HCT116 (cell line): ENCODE results near the gene BAIAP2L1. TPM values are rescaled to one million over a fixed set of nuclear protein-coding genes. Genes with fewer than 3 reads are reported as not detected.
A peak's percentile ranks its signal among the peaks of the same experiment; 100 is the strongest.

Source experiments
- ATAC-seq: fragments of 200-7000 bp; cut with Tn5 transposase; 2 replicates; pipeline ENCODE4 v1.9.1; 2020; ENCODE audit warnings: mild to moderate bottlenecking, moderate library complexity
- BruUV-seq: library from RNA; stranded (reverse); fragments of 400-500 nt; replicated peaks from 2 replicates; lab custom pipeline; 2021; lab: Mats Ljungman, UMichigan
- CTCF ChIA-PET: fragments of 300-600 bp; sonication (Branson Sonifier 250); formaldehyde crosslinking; loops from one replicate; lab custom pipeline; 2021; ENCODE audit warnings: antibody characterized with exemption; lab: Charles Lee
- POLR2A ChIA-PET: fragments of 300-600, 350-600 bp; sonication (Branson Sonifier 250); formaldehyde crosslinking; loops from one replicate; lab custom pipeline; 2021; ENCODE audit warnings: antibody characterized with exemption; lab: Charles Lee
- RAD21 ChIA-PET, 2 experiments: fragments of 300-600 bp; sonication (Branson Sonifier 250); formaldehyde crosslinking; loops; one replicate each; lab custom pipeline; 2023; ENCODE audit warnings: low total read pairs in 2 of 2; ENCODE audit not compliant: uncharacterized antibody in 2 of 2, unreplicated experiment in 2 of 2, low non-redundant PET in 1 of 2; lab: Charles Lee
- DNase-seq: peaks from one replicate; pipeline ENCODE4 v3.0.0-alpha.2; 2010; ENCODE audit warnings: low read depth, low spot score
- H2AFZ ChIP-seq: fragments of 200-600 bp; shearing (Covaris generic), sonication (generic); 2 replicates; pipeline ENCODE4 v1.6.1; 2017; ENCODE audit warnings: low read depth, mixed run types, mixed read lengths, antibody characterized with exemption, low read length; ENCODE audit not compliant: poor library complexity, severe bottlenecking
- H3K27ac ChIP-seq: 2 replicates; pipeline ENCODE4 v1.5.1; 2012; ENCODE audit warnings: low read depth, low read length
- H3K27me3 ChIP-seq: fragments of 200-600 bp; sonication (generic); 2 replicates; pipeline ENCODE4 v1.6.1; 2016; ENCODE audit warnings: mixed run types, low read length, mixed read lengths; ENCODE audit not compliant: insufficient read depth
- H3K36me3 ChIP-seq, 2 experiments: fragments of 200-500 bp in 1 of 2; fragments of 200-600 bp in 1 of 2; sonication (Bioruptor generic) in 1 of 2; sonication (generic) in 1 of 2; 2 replicates each; pipeline versions ENCODE4 v1.5.1 to v1.6.1; 2014 to 2016; ENCODE audit warnings: low read length in 2 of 2, inconsistent platforms in 1 of 2, mixed read lengths in 1 of 2, mixed run types in 1 of 2; ENCODE audit not compliant: insufficient read depth in 2 of 2, control insufficient read depth in 1 of 2
- H3K4me1 ChIP-seq, 2 experiments: fragments of 200-600 bp in 1 of 2; sonication (generic) in 1 of 2; 2 replicates each; pipeline versions ENCODE4 v1.5.1 to v1.6.1; 2012 to 2017; ENCODE audit warnings: low read length in 2 of 2, inconsistent platforms in 1 of 2, mild to moderate bottlenecking in 1 of 2, mixed read lengths in 1 of 2, mixed run types in 1 of 2, moderate library complexity in 1 of 2; ENCODE audit not compliant: insufficient read depth in 2 of 2, control insufficient read depth in 1 of 2
- H3K4me2 ChIP-seq: fragments of 200-600 bp; sonication (generic); 2 replicates; pipeline ENCODE4 v1.6.1; 2017; ENCODE audit warnings: mixed run types, low read length, mixed read lengths
- H3K4me3 ChIP-seq, 2 experiments: fragments of 200-600 bp in 1 of 2; sonication (generic) in 1 of 2; replicated peaks in 1 of 2; 2 replicates each; pipeline ENCODE4 v1.5.1; 2011 to 2016; ENCODE audit warnings: low read length in 2 of 2, control low read depth in 1 of 2, low read depth in 1 of 2, mild to moderate bottlenecking in 1 of 2, mixed read lengths in 1 of 2, mixed run types in 1 of 2
- H3K79me2 ChIP-seq: fragments of 200-600 bp; sonication (generic); 2 replicates; pipeline ENCODE4 v1.6.1; 2017; ENCODE audit warnings: mild to moderate bottlenecking, mixed run types, low read length, moderate library complexity, mixed read lengths; ENCODE audit not compliant: insufficient read depth
- H3K9ac ChIP-seq: fragments of 200-600 bp; sonication (generic); 2 replicates; pipeline ENCODE4 v1.6.1; 2016; ENCODE audit warnings: low read length, mixed read lengths
- H3K9me2 ChIP-seq: fragments of 200-600 bp; sonication (generic), shearing (Covaris generic); 2 replicates; pipeline ENCODE4 v1.6.1; 2017; ENCODE audit warnings: mixed run types, mild to moderate bottlenecking, moderate library complexity; ENCODE audit not compliant: insufficient read depth
- H3K9me3 ChIP-seq, 2 experiments: fragments of 200-500 bp in 1 of 2; fragments of 200-600 bp in 1 of 2; sonication (Bioruptor generic) in 1 of 2; sonication (generic) in 1 of 2; 2 replicates each; pipeline ENCODE4 v1.6.1; 2014 to 2017; ENCODE audit warnings: low read length in 2 of 2, mixed read lengths in 2 of 2, inconsistent platforms in 1 of 2, low read depth in 1 of 2, mild to moderate bottlenecking in 1 of 2, mixed run types in 1 of 2, moderate library complexity in 1 of 2; ENCODE audit not compliant: control insufficient read depth in 1 of 2, insufficient read depth in 1 of 2
- H4K20me1 ChIP-seq: fragments of 200-600 bp; sonication (generic), shearing (Covaris generic); 2 replicates; pipeline ENCODE4 v1.6.1; 2017; ENCODE audit warnings: mixed run types, mild to moderate bottlenecking, moderate library complexity; ENCODE audit not compliant: insufficient read depth
- CBX3 ChIP-seq: IDR thresholded peaks from 2 replicates; pipeline ENCODE4 v1.6.1; 2012; ENCODE audit warnings: low read depth
- EGR1 ChIP-seq: IDR thresholded peaks from 2 replicates; pipeline ENCODE4 v1.6.1; 2012; ENCODE audit warnings: low read depth
- ELF1 ChIP-seq: IDR thresholded peaks from 2 replicates; pipeline ENCODE4 v1.6.1; 2012; ENCODE audit warnings: low read depth, borderline replicate concordance
- EZH2phosphoT487 ChIP-seq: fragments of 200-600 bp; IDR thresholded peaks from 2 replicates; pipeline ENCODE4 v1.6.1; 2018; ENCODE audit warnings: antibody characterized with exemption, borderline replicate concordance
- JUND ChIP-seq: IDR thresholded peaks from 2 replicates; pipeline ENCODE4 v1.6.1; 2012
- POLR2A ChIP-seq: IDR thresholded peaks from 2 replicates; pipeline ENCODE4 v1.7.0; 2011; ENCODE audit warnings: borderline replicate concordance; ENCODE audit not compliant: insufficient read depth, insufficient read length; ENCODE audit errors: extremely low read depth
- RAD21 ChIP-seq: IDR thresholded peaks from 2 replicates; pipeline ENCODE4 v1.6.1; 2012; ENCODE audit warnings: low read depth, mild to moderate bottlenecking
- SRF ChIP-seq: IDR thresholded peaks from 2 replicates; pipeline ENCODE4 v1.6.1; 2012; ENCODE audit warnings: low read depth
- ZBTB33 ChIP-seq: IDR thresholded peaks from 2 replicates; pipeline ENCODE4 v1.6.1; 2011; ENCODE audit warnings: mild to moderate bottlenecking, low read length, moderate library complexity; ENCODE audit not compliant: insufficient replicate concordance; ENCODE audit errors: extremely low read depth
- ZNF274 ChIP-seq: fragments of 200-500 bp; sonication (Bioruptor generic); IDR thresholded peaks from 2 replicates; pipeline ENCODE4 v1.6.1; 2014; ENCODE audit warnings: mild to moderate bottlenecking, low read depth, low read length, inconsistent platforms
- intact Hi-C: fragments of 100-400 bp; cut with micrococcal nuclease; formaldehyde crosslinking; loops from 2 replicates; pipeline ENCODE4 v1.10.0; 2022
- total RNA-seq: library from RNA; stranded (reverse); gene quantifications from one replicate; pipeline ENCODE4 v1.2.1, GENCODE V29; 2021; ENCODE audit not compliant: unreplicated experiment
- TF ChIP-seq, protein P1 (sequence below): IDR thresholded peaks from 2 replicates; pipeline ENCODE4 v1.6.1; 2012
- TF ChIP-seq, protein P2 (sequence below), 3 experiments: fragments of 200-600 bp in 1 of 3; sonication (generic) in 1 of 3; IDR thresholded peaks in 2 of 3; conservative IDR thresholded peaks in 1 of 3; 2 replicates each; pipeline ENCODE4 v1.5.1; 2012 to 2017; ENCODE audit warnings: low read depth in 2 of 3, low read length in 2 of 3, antibody characterized with exemption in 1 of 3, borderline replicate concordance in 1 of 3, control low read depth in 1 of 3, mild to moderate bottlenecking in 1 of 3, mixed read lengths in 1 of 3, mixed run types in 1 of 3, moderate library complexity in 1 of 3; ENCODE audit not compliant: insufficient read depth in 1 of 3
- TF ChIP-seq, protein P3 (sequence below): IDR thresholded peaks from 2 replicates; pipeline ENCODE4 v1.6.1; 2012; ENCODE audit warnings: low read depth

Gene BAIAP2L1
- total RNA-seq, 1 experiment from 2014 or later: 61.2 TPM

DNA sequence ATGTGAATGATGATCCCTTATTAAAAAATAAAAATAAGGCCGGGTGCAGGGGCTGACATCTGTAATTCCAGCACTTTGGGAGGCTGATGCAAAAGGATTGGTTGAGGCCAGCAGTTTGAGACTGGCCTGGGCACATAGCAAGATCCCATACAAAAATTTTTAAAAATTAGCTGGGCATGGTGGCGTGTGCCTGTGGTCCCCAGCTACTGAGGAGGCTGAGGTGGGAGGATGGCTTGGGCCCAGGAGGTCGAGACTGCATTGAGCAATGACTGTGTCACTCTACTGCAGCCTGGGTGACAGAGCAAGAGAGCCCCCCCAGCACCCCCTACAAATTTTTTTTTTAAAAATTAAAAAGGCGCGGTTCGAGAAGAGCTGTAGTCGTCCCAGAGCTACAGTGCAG is 120.6 kb downstream of the BAIAP2L1 start:
- DNase-seq (no peak), ATAC-seq (no peak)
- ChIA-PET CTCF (no interaction called here), POLR2A (no interaction called here), RAD21 (no interaction called here)
- Histone ChIP-seq H3K27ac (peak overlapping the region; percentile 71), H3K79me2 (peaks cover 35% of the 10 kb centered on the region), H4K20me1 (no peaks in the 10 kb centered on the region), H2AFZ (peak overlapping the region; percentile 86), H3K4me1 (peaks cover 26 to 52% of the 10 kb centered on the region in 2 experiments), H3K36me3 (no peaks in the 10 kb centered on the region), H3K4me3 (peak overlapping the region; percentile 51 to 71), H3K9me2 (no peaks in the 10 kb centered on the region), H3K9ac (peak overlapping the region; percentile 54), H3K9me3 (no peaks in the 10 kb centered on the region), H3K4me2 (peak overlapping the region; percentile 99)
- intact Hi-C loops: no loop called here
- no TSS peak for BruUV-seq
- TF ChIP-seq ZBTB33 (no peak), CBX3 (no peak), EZH2phosphoT487 (no peak), EGR1 (no peak), RAD21 (no peak), ELF1 (no peak), JUND (no peak), SRF (no peak), ZNF274 (no peak), POLR2A (no peak)
- TF ChIP-seq, protein P1, sequence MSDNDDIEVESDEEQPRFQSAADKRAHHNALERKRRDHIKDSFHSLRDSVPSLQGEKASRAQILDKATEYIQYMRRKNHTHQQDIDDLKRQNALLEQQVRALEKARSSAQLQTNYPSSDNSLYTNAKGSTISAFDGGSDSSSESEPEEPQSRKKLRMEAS: no peak
- TF ChIP-seq, protein P2, sequence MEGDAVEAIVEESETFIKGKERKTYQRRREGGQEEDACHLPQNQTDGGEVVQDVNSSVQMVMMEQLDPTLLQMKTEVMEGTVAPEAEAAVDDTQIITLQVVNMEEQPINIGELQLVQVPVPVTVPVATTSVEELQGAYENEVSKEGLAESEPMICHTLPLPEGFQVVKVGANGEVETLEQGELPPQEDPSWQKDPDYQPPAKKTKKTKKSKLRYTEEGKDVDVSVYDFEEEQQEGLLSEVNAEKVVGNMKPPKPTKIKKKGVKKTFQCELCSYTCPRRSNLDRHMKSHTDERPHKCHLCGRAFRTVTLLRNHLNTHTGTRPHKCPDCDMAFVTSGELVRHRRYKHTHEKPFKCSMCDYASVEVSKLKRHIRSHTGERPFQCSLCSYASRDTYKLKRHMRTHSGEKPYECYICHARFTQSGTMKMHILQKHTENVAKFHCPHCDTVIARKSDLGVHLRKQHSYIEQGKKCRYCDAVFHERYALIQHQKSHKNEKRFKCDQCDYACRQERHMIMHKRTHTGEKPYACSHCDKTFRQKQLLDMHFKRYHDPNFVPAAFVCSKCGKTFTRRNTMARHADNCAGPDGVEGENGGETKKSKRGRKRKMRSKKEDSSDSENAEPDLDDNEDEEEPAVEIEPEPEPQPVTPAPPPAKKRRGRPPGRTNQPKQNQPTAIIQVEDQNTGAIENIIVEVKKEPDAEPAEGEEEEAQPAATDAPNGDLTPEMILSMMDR (IDR thresholded peaks at IDR 0.05 in 2 of 3, conservative IDR thresholded peaks at IDR 0.05 in 1 of 3; ENCODE audit: borderline replicate concordance in 1 of 3, insufficient read depth in 1 of 3, low read depth in 2 of 3, low read length in 2 of 3): no peak
- TF ChIP-seq, protein P3, sequence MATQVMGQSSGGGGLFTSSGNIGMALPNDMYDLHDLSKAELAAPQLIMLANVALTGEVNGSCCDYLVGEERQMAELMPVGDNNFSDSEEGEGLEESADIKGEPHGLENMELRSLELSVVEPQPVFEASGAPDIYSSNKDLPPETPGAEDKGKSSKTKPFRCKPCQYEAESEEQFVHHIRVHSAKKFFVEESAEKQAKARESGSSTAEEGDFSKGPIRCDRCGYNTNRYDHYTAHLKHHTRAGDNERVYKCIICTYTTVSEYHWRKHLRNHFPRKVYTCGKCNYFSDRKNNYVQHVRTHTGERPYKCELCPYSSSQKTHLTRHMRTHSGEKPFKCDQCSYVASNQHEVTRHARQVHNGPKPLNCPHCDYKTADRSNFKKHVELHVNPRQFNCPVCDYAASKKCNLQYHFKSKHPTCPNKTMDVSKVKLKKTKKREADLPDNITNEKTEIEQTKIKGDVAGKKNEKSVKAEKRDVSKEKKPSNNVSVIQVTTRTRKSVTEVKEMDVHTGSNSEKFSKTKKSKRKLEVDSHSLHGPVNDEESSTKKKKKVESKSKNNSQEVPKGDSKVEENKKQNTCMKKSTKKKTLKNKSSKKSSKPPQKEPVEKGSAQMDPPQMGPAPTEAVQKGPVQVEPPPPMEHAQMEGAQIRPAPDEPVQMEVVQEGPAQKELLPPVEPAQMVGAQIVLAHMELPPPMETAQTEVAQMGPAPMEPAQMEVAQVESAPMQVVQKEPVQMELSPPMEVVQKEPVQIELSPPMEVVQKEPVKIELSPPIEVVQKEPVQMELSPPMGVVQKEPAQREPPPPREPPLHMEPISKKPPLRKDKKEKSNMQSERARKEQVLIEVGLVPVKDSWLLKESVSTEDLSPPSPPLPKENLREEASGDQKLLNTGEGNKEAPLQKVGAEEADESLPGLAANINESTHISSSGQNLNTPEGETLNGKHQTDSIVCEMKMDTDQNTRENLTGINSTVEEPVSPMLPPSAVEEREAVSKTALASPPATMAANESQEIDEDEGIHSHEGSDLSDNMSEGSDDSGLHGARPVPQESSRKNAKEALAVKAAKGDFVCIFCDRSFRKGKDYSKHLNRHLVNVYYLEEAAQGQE: no peak
- TF ChIP-seq, all 23 proteins: peak for 0
- H3K27me3 ChIP-seq: no peaks in the 10 kb centered on the region
